RWPE2 (cell line): ENCODE measurements around the gene SLC25A21.
"Not testable (repeated sequence)": the region's sequence is repeated elsewhere in the genome, so short reads cannot be mapped to it uniquely, and the experiment has no call there.

Experiments used
- ATAC-seq: fragments of 200-7000 bp; cut with Tn5 transposase; 3 replicates; pipeline ENCODE4 v1.9.1; 2021; ENCODE audit warnings: low read depth
- DNase-seq: peaks from one replicate; pipeline ENCODE4 v3.0.0-alpha.2; 2020; ENCODE audit warnings: low spot score
- H3K27ac ChIP-seq: fragments of 450-650 bp; 2 replicates; pipeline ENCODE4 v1.5.1; 2017; ENCODE audit warnings: mild to moderate bottlenecking; ENCODE audit not compliant: poor library complexity, severe bottlenecking
- H3K27me3 ChIP-seq: fragments of 250-450 bp; sonication (Bioruptor Pico); 2 replicates; pipeline ENCODE4 v1.5.1; 2021; ENCODE audit warnings: mild to moderate bottlenecking, moderate library complexity; ENCODE audit not compliant: insufficient read depth, poor library complexity, severe bottlenecking
- H3K36me3 ChIP-seq: fragments of 250-450 bp; sonication (Bioruptor Pico); 2 replicates; pipeline ENCODE4 v1.5.1; 2020; ENCODE audit warnings: low read depth, mild to moderate bottlenecking, moderate library complexity
- H3K4me1 ChIP-seq: fragments of 250-450 bp; sonication (Bioruptor Pico); 2 replicates; pipeline ENCODE4 v1.5.1; 2021; ENCODE audit warnings: mild to moderate bottlenecking, moderate library complexity; ENCODE audit not compliant: insufficient read depth, poor library complexity, severe bottlenecking
- H3K4me3 ChIP-seq: fragments of 250-450 bp; sonication (Bioruptor Pico); 2 replicates; pipeline ENCODE4 v1.5.1; 2021; ENCODE audit warnings: mild to moderate bottlenecking, moderate library complexity; ENCODE audit not compliant: severe bottlenecking
- H3K9me3 ChIP-seq: fragments of 250-450 bp; sonication (Bioruptor Pico); 2 replicates; pipeline ENCODE4 v1.5.1; 2021; ENCODE audit warnings: mild to moderate bottlenecking, moderate library complexity; ENCODE audit not compliant: severe bottlenecking
- CTCF ChIP-seq: fragments of 450-650 bp; IDR thresholded peaks from one replicate; pipeline ENCODE4 v1.5.1; 2017; ENCODE audit warnings: mild to moderate bottlenecking, moderate library complexity; ENCODE audit not compliant: poor library complexity, severe bottlenecking

The SLC25A21 gene

DNA sequence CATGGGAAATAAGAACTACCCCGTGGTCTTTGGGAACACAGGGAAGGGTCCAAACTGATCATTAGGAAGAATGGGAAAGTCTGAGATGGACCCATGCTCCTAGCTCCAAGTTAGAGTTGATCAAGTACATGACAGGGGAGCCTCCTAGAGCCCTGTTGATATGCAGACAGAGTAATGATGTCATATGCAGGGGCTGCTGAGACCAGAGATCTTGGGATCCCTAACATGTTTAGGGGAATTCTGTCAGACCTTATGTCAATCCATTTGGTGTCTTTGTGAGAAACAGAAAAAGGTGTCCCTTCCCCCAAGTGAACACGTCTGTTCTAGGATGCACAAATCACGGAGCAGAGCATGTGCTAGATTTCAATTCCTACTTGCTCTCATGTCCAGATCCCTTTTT lies 6.6 kb downstream of the SLC25A21 start:
- Histone ChIP-seq H3K4me1 (no peaks in the 10 kb centered on the region), H3K27ac (no peak overlapping the region), H3K27me3 (no peaks in the 10 kb centered on the region), H3K4me3 (no peak overlapping the region), H3K9me3 (no peaks in the 10 kb centered on the region), H3K36me3 (no peaks in the 10 kb centered on the region)
- ATAC-seq, result no peak
- TF ChIP-seq CTCF, result no peak
- no peak for DNase-seq

DNA sequence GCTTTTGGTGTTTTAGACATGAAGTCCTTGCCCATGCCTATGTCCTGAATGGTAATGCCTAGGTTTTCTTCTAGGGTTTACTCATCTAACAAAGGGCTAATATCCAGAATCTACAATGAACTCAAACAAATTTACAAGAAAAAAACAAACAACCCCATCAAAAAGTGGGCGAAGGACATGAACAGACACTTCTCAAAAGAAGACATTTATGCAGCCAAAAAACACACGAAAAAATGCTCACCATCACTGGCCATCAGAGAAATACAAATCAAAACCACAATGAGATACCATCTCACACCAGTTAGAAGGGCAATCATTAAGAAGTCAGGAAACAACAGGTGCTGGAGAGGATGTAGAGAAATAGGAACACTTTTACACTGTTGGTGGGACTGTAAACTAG lies 10.1 kb downstream of the SLC25A21 start:
- not testable (repeated sequence) for ATAC-seq, DNase-seq, H3K4me3 ChIP-seq, H3K4me1 ChIP-seq, H3K27ac ChIP-seq, H3K36me3 ChIP-seq, H3K27me3 ChIP-seq, H3K9me3 ChIP-seq

- Histone ChIP-seq H3K9me3 (peaks cover 5% of the 10 kb centered on the region), H3K4me3 (no peak overlapping the region), H3K36me3 (no peaks in the 10 kb centered on the region), H3K27me3 (peaks cover 5% of the 10 kb centered on the region), H3K27ac (no peak overlapping the region), H3K4me1 (no peaks in the 10 kb centered on the region)
- TF ChIP-seq CTCF, result no peak
- DNase-seq (no peak), ATAC-seq (no peak)
These were observed 14.4 kb downstream of the SLC25A21 start for GRCh38 chr14:37157987-37158386.

GRCh38 chr14:37153483-37153882 lies 18.9 kb downstream of the SLC25A21 start:
- no peak for DNase-seq
- Histone ChIP-seq H3K27ac (no peak overlapping the region), H3K4me1 (no peaks in the 10 kb centered on the region), H3K36me3 (no peaks in the 10 kb centered on the region), H3K4me3 (no peak overlapping the region), H3K9me3 (peaks cover 5% of the 10 kb centered on the region), H3K27me3 (peaks cover 5% of the 10 kb centered on the region)
- TF ChIP-seq CTCF, result no peak
- ATAC-seq, result no peak

GRCh38 chr14:37153005-37153404 lies 19.4 kb downstream of the SLC25A21 start:
- H3K27ac ChIP-seq, result no peak overlapping the region
- DNase-seq (no peak), ATAC-seq (no peak)
- H3K4me3 ChIP-seq, result no peak overlapping the region
- no peak for TF ChIP-seq CTCF
- peaks cover 5% of the 10 kb centered on the region for H3K9me3 ChIP-seq
- peaks cover 4% of the 10 kb centered on the region for H3K27me3 ChIP-seq
- H3K4me1 ChIP-seq, result no peaks in the 10 kb centered on the region
- no peaks in the 10 kb centered on the region for H3K36me3 ChIP-seq

DNA sequence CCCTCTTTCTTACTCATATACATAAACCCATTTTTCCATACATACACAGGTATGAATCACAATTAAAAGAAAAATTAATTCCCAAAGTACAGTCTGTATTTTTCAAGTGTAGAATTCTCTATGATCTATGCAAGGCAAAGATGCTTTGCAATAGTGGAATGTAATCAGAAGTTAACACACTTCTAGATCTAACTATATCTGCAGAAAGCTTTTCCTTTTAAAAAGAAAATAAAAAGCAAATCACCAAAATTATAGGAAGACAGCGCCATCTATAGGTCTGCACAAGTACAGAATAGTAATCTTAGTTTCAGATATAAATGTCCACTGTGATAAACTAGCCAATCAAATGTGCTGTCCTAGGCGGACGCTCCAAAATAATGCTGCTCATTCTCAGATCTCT lies 22.0 kb downstream of the SLC25A21 start:
- TF ChIP-seq CTCF, result peak; percentile 87
- peaks cover 4% of the 10 kb centered on the region for H3K9me3 ChIP-seq
- ATAC-seq (peak; percentile 82), DNase-seq (no peak)
- no peaks in the 10 kb centered on the region for H3K36me3 ChIP-seq
- no peaks in the 10 kb centered on the region for H3K27me3 ChIP-seq
- H3K4me3 ChIP-seq, result no peak overlapping the region
- no peaks in the 10 kb centered on the region for H3K4me1 ChIP-seq
- H3K27ac ChIP-seq, result no peak overlapping the region
